ENCODE data around the gene PDLIM1. TPM values are rescaled to one million over a fixed set of nuclear protein-coding genes. Genes with fewer than 3 reads are reported as not detected.
"Not testable (repeated sequence)": the region's sequence is repeated elsewhere in the genome, so short reads cannot be mapped to it uniquely, and the experiment has no call there.

The PDLIM1 gene
- total RNA-seq, 4 donors from 2014 or later, result 113 to 150 (median 128) TPM

DNA sequence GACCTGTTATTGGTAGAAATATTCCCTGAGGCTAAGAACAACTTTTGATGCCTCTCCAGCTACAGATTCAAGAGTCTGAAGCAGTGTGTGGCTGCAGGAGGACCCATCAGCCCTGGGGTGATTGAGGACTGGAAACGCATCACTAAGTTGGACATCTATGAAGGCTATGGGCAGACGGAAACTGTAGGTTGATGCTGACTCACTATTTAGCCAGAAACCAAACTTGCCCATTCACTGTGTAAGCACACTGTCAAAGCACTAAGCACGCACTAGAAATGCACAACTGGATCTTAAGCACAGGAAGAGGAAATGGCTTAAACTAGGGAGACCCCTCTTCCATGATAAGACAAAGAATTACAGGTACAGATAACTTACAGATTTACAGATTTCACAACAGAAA is 76.0 kb downstream of the PDLIM1 start:
- H3K4me3 ChIP-seq, result no peak overlapping the region
- TF ChIP-seq POLR2A (IDR thresholded peaks at IDR 0.05) (no peak), EP300 (IDR thresholded peaks at IDR 0.05) (no peak), CTCF (IDR thresholded peaks at IDR 0.05) (no peak)
- 50 to 65% methylated on average over 3 of the region's 3 CpGs for WGBS, 2 donors

GRCh38 chr10:95214369-95214768 is 76.4 kb downstream of the PDLIM1 start:
- Histone ChIP-seq H3K36me3 (no peaks in the 10 kb centered on the region), H3K4me3 (no peak overlapping the region), H3K9me3 (no peaks in the 10 kb centered on the region), H3K4me1 (no peaks in the 10 kb centered on the region), H3K27ac (no peak overlapping the region), H3K27me3 (no peaks in the 10 kb centered on the region)
- DNase-seq (ENCODE audit: low spot score in 2 of 2), result no peak
- TF ChIP-seq CTCF (IDR thresholded peaks at IDR 0.05) (no peak), EP300 (IDR thresholded peaks at IDR 0.05) (no peak), POLR2A (IDR thresholded peaks at IDR 0.05) (no peak)
- WGBS, 2 donors, result 64 to 70% methylated on average over 2 of the region's 2 CpGs

More for the DNA sequence above, 76.0 kb downstream of the PDLIM1 start:
- H3K27ac ChIP-seq, result no peak overlapping the region
- no peaks in the 10 kb centered on the region for H3K27me3 ChIP-seq
- no peak for DNase-seq (ENCODE audit: low spot score in 2 of 2)
- no peaks in the 10 kb centered on the region for H3K9me3 ChIP-seq
- H3K36me3 ChIP-seq, result no peaks in the 10 kb centered on the region
- H3K4me1 ChIP-seq, result no peaks in the 10 kb centered on the region

GRCh38 chr10:95211606-95212279 is 79.1 kb downstream of the PDLIM1 start:
- DNase-seq (ENCODE audit: low spot score in 2 of 2), result no peak
- H3K4me1 ChIP-seq, result no peaks in the 10 kb centered on the region
- no peak overlapping the region for H3K27ac ChIP-seq
- H3K36me3 ChIP-seq, result no peaks in the 10 kb centered on the region
- WGBS, 2 donors, result 36 to 38% methylated on average over 3 of the region's 3 CpGs
- no peak for TF ChIP-seq CTCF (IDR thresholded peaks at IDR 0.05)
- no peak for TF ChIP-seq EP300 (IDR thresholded peaks at IDR 0.05)
- TF ChIP-seq POLR2A (IDR thresholded peaks at IDR 0.05), result no peak
- H3K27me3 ChIP-seq, result no peaks in the 10 kb centered on the region
- no peak overlapping the region for H3K4me3 ChIP-seq
- no peaks in the 10 kb centered on the region for H3K9me3 ChIP-seq

- 90 to 94% methylated on average over 6 of the region's 6 CpGs for WGBS, 2 donors
- Histone ChIP-seq H3K9me3 (no peaks in the 10 kb centered on the region), H3K27ac (no peak overlapping the region), H3K4me3 (no peak overlapping the region), H3K4me1 (no peaks in the 10 kb centered on the region), H3K36me3 (no peaks in the 10 kb centered on the region), H3K27me3 (no peaks in the 10 kb centered on the region)
- no peak for DNase-seq (ENCODE audit: low spot score in 2 of 2)
- TF ChIP-seq POLR2A (IDR thresholded peaks at IDR 0.05) (no peak), EP300 (IDR thresholded peaks at IDR 0.05) (no peak), CTCF (IDR thresholded peaks at IDR 0.05) (no peak)
Measured at GRCh38 chr10:95209509-95210127, 81.2 kb downstream of the PDLIM1 start.

GRCh38 chr10:95208702-95209391 is 82.0 kb downstream of the PDLIM1 start:
- no peaks in the 10 kb centered on the region for H3K27me3 ChIP-seq
- no peaks in the 10 kb centered on the region for H3K36me3 ChIP-seq
- no peaks in the 10 kb centered on the region for H3K9me3 ChIP-seq
- no peak for TF ChIP-seq EP300 (IDR thresholded peaks at IDR 0.05)
- TF ChIP-seq CTCF (IDR thresholded peaks at IDR 0.05), result peak in 2 of 5 experiments; percentile 6 to 13
- TF ChIP-seq POLR2A (IDR thresholded peaks at IDR 0.05), result no peak
- WGBS, 2 donors, result 60 to 62% methylated on average over 8 of the region's 8 CpGs
- no peak overlapping the region for H3K27ac ChIP-seq
- no peak for DNase-seq (ENCODE audit: low spot score in 2 of 2)
- H3K4me1 ChIP-seq, result no peaks in the 10 kb centered on the region
- H3K4me3 ChIP-seq, result no peak overlapping the region

GRCh38 chr10:95202865-95203264 is 87.9 kb downstream of the PDLIM1 start:
- H3K9me3 ChIP-seq; H3K27me3 ChIP-seq; H3K27ac ChIP-seq; H3K4me3 ChIP-seq; H3K4me1 ChIP-seq; H3K36me3 ChIP-seq; DNase-seq (ENCODE audit: low spot score in 2 of 2): not testable (repeated sequence)
- 84 to 92% methylated on average over 5 of the region's 5 CpGs for WGBS, 2 donors

All from tibial nerve (tissue), 4 donors.